Measurements from ENCODE around the gene KCNJ12. TPM values are rescaled to one million over a fixed set of nuclear protein-coding genes. Genes with fewer than 3 reads are reported as not detected.

Gene KCNJ12
- total RNA-seq, 4 donors from 2014 or later: 0.51 to 11.8 (median 5.3) TPM

DNA sequence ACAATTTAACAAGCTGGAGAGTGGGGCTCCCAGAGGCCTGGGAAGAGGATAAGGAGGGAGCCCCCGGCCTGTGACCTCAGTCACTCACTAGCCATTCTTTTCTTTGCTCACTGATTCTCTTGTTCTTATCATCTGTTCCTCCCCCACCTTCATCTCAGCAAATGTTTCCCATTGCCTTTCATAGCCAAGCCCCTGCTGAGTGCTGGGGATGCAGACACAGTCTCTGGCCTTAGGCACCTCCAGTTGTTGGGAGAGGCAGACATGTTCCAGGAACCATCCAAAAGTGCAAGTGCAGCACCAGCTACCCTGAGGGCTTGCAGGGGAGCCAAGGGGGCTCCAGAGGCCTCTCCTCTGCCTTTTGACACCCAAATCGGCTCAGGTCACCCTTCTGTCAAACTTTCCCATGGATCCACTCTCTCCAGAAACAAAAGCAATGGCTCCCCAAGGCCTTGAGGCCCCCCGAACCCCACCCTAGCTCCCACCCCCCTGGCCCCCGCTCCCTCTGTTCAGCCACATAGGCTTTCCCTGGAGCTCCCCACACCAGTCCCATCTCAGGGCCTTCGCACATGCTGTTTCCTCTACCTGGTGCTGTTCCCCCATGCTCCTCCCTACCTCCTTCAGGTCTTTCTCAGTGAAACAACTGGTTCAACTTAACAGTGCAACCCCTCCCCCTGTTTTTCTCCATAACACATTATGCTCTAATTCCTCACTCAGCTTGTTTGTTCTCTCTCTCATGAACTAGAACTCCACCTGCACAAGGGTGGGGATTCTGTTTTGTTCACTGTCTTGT is 14.9 kb upstream of the KCNJ12 start:
- intact Hi-C loops (cut with DNase I; ENCODE audit: low total_unique reads): no loop called here
- no peaks in the 10 kb centered on the region for H3K36me3 ChIP-seq

DNA sequence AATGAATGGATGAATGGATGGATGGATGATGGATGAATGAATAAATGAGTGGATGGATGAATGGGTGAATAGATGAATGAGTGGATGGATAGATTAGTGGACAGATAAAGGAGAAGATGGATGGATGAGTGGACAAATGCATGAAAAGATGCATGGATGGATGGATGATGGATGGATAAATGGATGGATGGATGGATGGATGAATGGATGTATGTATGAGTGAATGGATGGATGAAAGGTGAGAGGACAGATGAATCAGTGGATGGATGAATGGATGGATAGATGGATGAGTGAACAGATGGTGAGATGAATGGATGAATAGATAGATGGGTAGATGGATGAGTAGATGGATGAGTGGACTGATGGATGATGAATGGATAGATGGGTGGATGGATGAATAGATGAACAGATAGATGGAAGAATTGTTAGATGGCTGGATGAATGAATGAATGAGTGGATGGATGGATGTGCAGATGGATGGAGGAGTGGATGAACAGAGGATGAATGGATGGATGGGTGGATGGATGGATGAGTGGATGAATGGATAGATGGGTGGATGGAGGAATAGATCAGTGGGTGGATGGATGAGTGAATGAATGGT is 13.7 kb upstream of the KCNJ12 start:
- Histone ChIP-seq H3K27me3 (no peaks in the 10 kb centered on the region), H3K36me3 (no peaks in the 10 kb centered on the region), H3K4me1 (no peaks in the 10 kb centered on the region), H3K4me3 (no peak overlapping the region), H3K9me3 (no peaks in the 10 kb centered on the region), H3K27ac (no peak overlapping the region)
- TF ChIP-seq POLR2A (IDR thresholded peaks at IDR 0.05): no peak
- TF ChIP-seq, protein P1, sequence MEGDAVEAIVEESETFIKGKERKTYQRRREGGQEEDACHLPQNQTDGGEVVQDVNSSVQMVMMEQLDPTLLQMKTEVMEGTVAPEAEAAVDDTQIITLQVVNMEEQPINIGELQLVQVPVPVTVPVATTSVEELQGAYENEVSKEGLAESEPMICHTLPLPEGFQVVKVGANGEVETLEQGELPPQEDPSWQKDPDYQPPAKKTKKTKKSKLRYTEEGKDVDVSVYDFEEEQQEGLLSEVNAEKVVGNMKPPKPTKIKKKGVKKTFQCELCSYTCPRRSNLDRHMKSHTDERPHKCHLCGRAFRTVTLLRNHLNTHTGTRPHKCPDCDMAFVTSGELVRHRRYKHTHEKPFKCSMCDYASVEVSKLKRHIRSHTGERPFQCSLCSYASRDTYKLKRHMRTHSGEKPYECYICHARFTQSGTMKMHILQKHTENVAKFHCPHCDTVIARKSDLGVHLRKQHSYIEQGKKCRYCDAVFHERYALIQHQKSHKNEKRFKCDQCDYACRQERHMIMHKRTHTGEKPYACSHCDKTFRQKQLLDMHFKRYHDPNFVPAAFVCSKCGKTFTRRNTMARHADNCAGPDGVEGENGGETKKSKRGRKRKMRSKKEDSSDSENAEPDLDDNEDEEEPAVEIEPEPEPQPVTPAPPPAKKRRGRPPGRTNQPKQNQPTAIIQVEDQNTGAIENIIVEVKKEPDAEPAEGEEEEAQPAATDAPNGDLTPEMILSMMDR (IDR thresholded peaks at IDR 0.05): no peak
- DNase-seq: no peak
- intact Hi-C loops (cut with DNase I; ENCODE audit: low total_unique reads): no loop called here

More for the DNA sequence above, 14.9 kb upstream of the KCNJ12 start:
- Histone ChIP-seq H3K4me3 (no peak overlapping the region), H3K27me3 (no peaks in the 10 kb centered on the region), H3K4me1 (no peaks in the 10 kb centered on the region), H3K27ac (no peak overlapping the region), H3K9me3 (no peaks in the 10 kb centered on the region)
- no peak for TF ChIP-seq POLR2A (IDR thresholded peaks at IDR 0.05)
- no peak for DNase-seq

DNA sequence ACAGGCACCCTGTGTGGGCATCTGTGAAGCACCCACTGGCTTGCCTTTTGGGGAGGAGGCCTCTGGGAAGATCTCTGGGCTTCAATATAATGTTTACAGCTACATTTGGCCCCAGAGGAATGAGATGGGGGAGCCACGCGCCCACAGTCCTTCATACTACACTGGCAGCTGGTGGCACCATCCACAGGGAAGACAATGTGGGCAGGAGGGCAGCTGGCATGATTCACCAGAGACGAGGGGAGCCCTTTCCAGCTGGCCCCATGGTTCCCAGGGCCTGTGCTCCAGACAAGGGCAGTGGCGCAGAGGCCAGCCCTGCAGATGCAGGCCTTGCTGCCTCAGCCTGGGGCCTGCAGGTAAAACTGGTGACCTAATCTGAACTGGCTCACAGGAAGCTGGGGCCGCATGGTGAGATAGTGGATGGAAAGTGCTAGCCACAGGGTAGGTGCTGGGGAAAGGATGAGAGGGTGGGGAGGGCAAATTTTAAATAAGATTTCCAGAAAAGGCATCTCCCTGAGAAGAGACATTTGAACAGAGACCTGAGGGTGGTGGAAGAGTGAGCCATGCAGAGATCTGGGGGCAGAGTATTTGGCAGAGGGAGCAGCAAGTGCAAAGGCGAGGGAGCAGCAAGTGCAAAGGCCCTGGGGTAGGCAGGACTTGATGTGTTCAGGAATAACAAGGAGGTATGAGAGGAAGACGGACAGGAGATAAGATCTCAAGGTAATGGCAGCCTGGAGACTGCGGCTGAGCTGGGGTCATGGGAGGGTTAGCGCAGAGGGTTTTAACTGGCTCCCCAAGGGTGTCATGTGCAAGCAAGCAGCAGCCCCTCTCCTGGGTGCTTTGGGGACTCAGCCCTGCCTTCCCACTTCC is 12.1 kb upstream of the KCNJ12 start:
- no peak overlapping the region for H3K4me3 ChIP-seq
- H3K9me3 ChIP-seq: no peaks in the 10 kb centered on the region
- no peaks in the 10 kb centered on the region for H3K4me1 ChIP-seq
- TF ChIP-seq, protein P1 (IDR thresholded peaks at IDR 0.05): no peak
- TF ChIP-seq POLR2A (IDR thresholded peaks at IDR 0.05): no peak
- intact Hi-C loops (cut with DNase I; ENCODE audit: low total_unique reads): no loop called here
- H3K36me3 ChIP-seq: no peaks in the 10 kb centered on the region
- H3K27me3 ChIP-seq: no peaks in the 10 kb centered on the region
- H3K27ac ChIP-seq: no peak overlapping the region
- DNase-seq: no peak

DNA sequence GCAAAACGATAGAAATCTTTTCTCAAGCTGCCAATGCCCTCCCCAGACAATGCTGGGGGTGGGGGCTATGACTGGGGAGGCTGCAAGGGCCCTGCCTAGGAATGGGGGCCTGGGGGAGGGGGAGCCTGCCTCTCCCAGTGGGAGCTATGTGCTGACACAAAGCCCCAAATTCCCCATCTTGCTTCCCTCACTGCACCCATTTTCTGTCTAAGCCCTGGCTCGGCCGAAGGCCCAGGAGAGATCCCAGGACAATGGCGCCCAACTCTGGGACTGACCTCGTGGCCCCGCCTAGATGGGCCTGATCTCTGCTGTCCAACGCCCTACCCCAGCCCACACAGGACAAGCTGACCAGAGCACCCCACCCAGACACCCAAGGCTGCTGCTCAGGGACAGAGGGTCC is 11.1 kb upstream of the KCNJ12 start:
- Histone ChIP-seq H3K4me1 (no peaks in the 10 kb centered on the region), H3K27me3 (no peaks in the 10 kb centered on the region), H3K4me3 (no peak overlapping the region), H3K36me3 (no peaks in the 10 kb centered on the region), H3K9me3 (no peaks in the 10 kb centered on the region), H3K27ac (no peak overlapping the region)
- intact Hi-C loops (cut with DNase I; ENCODE audit: low total_unique reads): no loop called here
- no peak for DNase-seq
- TF ChIP-seq, protein P1 (IDR thresholded peaks at IDR 0.05): no peak
- no peak for TF ChIP-seq POLR2A (IDR thresholded peaks at IDR 0.05)

DNA sequence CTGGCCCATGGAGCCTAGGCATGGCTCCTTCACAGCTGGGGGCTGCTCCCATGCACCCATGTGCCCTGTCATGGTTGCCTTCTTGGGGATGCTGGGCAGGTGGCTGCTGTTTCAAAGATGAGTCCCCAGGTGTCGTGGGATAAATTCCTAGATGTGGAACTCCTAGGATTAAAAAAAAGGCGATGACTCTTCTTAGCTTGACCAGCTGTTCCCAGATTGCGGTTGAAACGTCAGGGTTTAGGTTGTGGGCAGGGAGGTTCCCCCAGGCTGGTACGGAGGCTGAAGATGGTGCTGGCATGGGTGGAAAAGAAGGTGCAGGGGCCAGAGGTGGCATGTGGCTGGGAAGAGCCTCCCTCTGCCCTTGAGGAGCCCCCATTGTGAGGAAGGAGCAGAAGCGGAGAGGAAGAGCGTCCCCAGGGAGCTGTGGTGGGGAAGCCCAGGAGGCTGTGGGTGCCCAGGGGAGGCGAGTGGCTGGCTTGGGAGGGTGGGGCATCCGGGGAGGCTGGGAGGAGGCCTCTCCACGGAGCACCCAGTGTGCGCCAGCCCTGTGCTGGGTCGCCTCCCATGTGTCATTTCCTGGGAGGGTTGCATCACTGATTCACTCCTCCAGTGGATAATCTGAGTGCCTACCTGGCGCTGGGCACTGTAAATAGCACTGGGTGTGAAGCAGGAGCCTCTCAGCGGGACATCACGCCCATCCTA is 7.5 kb upstream of the KCNJ12 start:
- intact Hi-C loops (cut with DNase I; ENCODE audit: low total_unique reads): no loop called here
- no peak for TF ChIP-seq POLR2A (IDR thresholded peaks at IDR 0.05)
- TF ChIP-seq, protein P1 (IDR thresholded peaks at IDR 0.05): no peak
- Histone ChIP-seq H3K27ac (no peak overlapping the region), H3K36me3 (no peaks in the 10 kb centered on the region), H3K4me3 (no peak overlapping the region), H3K9me3 (no peaks in the 10 kb centered on the region), H3K4me1 (no peaks in the 10 kb centered on the region), H3K27me3 (no peaks in the 10 kb centered on the region)
- no peak for DNase-seq
